H9 (cell line): ENCODE results near the gene SCYL3. TPM values are rescaled to one million over a fixed set of nuclear protein-coding genes. Genes with fewer than 3 reads are reported as not detected.

ENCODE experiments used
- DNase-seq: peaks from one replicate; pipeline ENCODE4 v3.0.0-alpha.2; 2017
- H2AFZ ChIP-seq: one replicate; pipeline ENCODE4 v1.6.1; 2013; ENCODE audit warnings: mild to moderate bottlenecking, low read length, control low read depth, moderate library complexity
- H2AK5ac ChIP-seq: 2 replicates; pipeline ENCODE4 v1.6.1; 2013; ENCODE audit warnings: low read length, control low read depth, mixed read lengths; ENCODE audit not compliant: insufficient read length
- H2BK120ac ChIP-seq: one replicate; pipeline ENCODE4 v1.6.1; 2013; ENCODE audit warnings: low read depth, mild to moderate bottlenecking, low read length, control low read depth, inconsistent platforms; ENCODE audit not compliant: poor library complexity, severe bottlenecking
- H2BK12ac ChIP-seq: 2 replicates; pipeline ENCODE4 v1.6.1; 2013; ENCODE audit warnings: low read length, control low read depth, mixed read lengths, low read depth; ENCODE audit not compliant: insufficient read length
- H2BK15ac ChIP-seq: 2 replicates; pipeline ENCODE4 v1.6.1; 2013; ENCODE audit warnings: low read depth, low read length, control low read depth
- H2BK20ac ChIP-seq: one replicate; pipeline ENCODE4 v1.6.1; 2013; ENCODE audit warnings: low read depth, mild to moderate bottlenecking, low read length, control low read depth, inconsistent platforms; ENCODE audit not compliant: poor library complexity, severe bottlenecking
- H2BK5ac ChIP-seq: 2 replicates; pipeline ENCODE4 v1.6.1; 2013; ENCODE audit warnings: low read length, control low read depth, mixed read lengths; ENCODE audit not compliant: insufficient read length
- H3K14ac ChIP-seq: 2 replicates; pipeline ENCODE4 v1.6.1; 2013; ENCODE audit warnings: low read length, control low read depth; ENCODE audit not compliant: insufficient read depth
- H3K18ac ChIP-seq: 2 replicates; pipeline ENCODE4 v1.6.1; 2013; ENCODE audit warnings: low read depth, mild to moderate bottlenecking, mixed read lengths, low read length, control low read depth; ENCODE audit not compliant: insufficient read length
- H3K23ac ChIP-seq: 2 replicates; pipeline ENCODE4 v1.6.1; 2013; ENCODE audit warnings: low read length, control low read depth, mixed read lengths, low read depth; ENCODE audit not compliant: insufficient read length
- H3K23me2 ChIP-seq: 2 replicates; pipeline ENCODE4 v1.6.1; 2013; ENCODE audit warnings: low read depth, mild to moderate bottlenecking, mixed read lengths, low read length, control low read depth; ENCODE audit not compliant: insufficient read length, poor library complexity, severe bottlenecking
- H3K27ac ChIP-seq: 2 replicates; pipeline ENCODE4 v1.5.1; 2013; ENCODE audit warnings: low read length, control low read depth, mixed read lengths, low read depth; ENCODE audit not compliant: insufficient read length
- H3K27me3 ChIP-seq: 2 replicates; pipeline ENCODE4 v1.6.1; 2013; ENCODE audit warnings: low read length, control low read depth, inconsistent platforms; ENCODE audit not compliant: insufficient read depth
- H3K4ac ChIP-seq: 2 replicates; pipeline ENCODE4 v1.6.1; 2013; ENCODE audit warnings: low read depth, mild to moderate bottlenecking, control low read depth, inconsistent platforms, low read length, moderate library complexity
- H3K4me1 ChIP-seq: 2 replicates; pipeline ENCODE4 v1.6.1; 2013; ENCODE audit warnings: low read length, control low read depth, inconsistent platforms; ENCODE audit not compliant: insufficient read depth
- H3K4me2 ChIP-seq: 2 replicates; pipeline ENCODE4 v1.6.1; 2013; ENCODE audit warnings: low read length, control low read depth, mixed read lengths; ENCODE audit not compliant: insufficient read length, insufficient read depth
- H3K56ac ChIP-seq: 2 replicates; pipeline ENCODE4 v1.6.1; 2013; ENCODE audit warnings: low read depth, mild to moderate bottlenecking, mixed read lengths, low read length, control low read depth; ENCODE audit not compliant: insufficient read length
- H3K79me1 ChIP-seq: 2 replicates; pipeline ENCODE4 v1.6.1; 2013; ENCODE audit warnings: low read depth, mild to moderate bottlenecking, moderate library complexity, low read length, control low read depth, inconsistent platforms; ENCODE audit not compliant: insufficient read depth, poor library complexity, severe bottlenecking
- H3K79me2 ChIP-seq: 2 replicates; pipeline ENCODE4 v1.6.1; 2013; ENCODE audit warnings: low read length, control low read depth, inconsistent platforms; ENCODE audit not compliant: insufficient read depth
- H3K9ac ChIP-seq: 2 replicates; pipeline ENCODE4 v1.6.1; 2013; ENCODE audit warnings: low read length, control low read depth, mixed read lengths; ENCODE audit not compliant: insufficient read length; ENCODE audit errors: extremely low read depth
- H3K9me3 ChIP-seq: one replicate; pipeline ENCODE4 v1.6.1; 2013; ENCODE audit warnings: low read depth, low read length, inconsistent platforms; ENCODE audit not compliant: control insufficient read depth
- H3T11ph ChIP-seq: one replicate; pipeline ENCODE4 v1.6.1; 2013; ENCODE audit warnings: mild to moderate bottlenecking, low read length, control low read depth, inconsistent platforms
- H4K20me1 ChIP-seq: one replicate; pipeline ENCODE4 v1.6.1; 2013; ENCODE audit not compliant: control insufficient read depth, insufficient read length, insufficient read depth
- H4K5ac ChIP-seq: 2 replicates; pipeline ENCODE4 v1.6.1; 2013; ENCODE audit warnings: low read depth, mild to moderate bottlenecking, mixed read lengths, low read length, control low read depth; ENCODE audit not compliant: insufficient read length
- H4K8ac ChIP-seq: replicated peaks from 2 replicates; pipeline ENCODE4 v1.6.1; 2013; ENCODE audit warnings: low read length, control low read depth, mixed read lengths, low read depth; ENCODE audit not compliant: insufficient read length
- H4K91ac ChIP-seq: 2 replicates; pipeline ENCODE4 v1.6.1; 2013; ENCODE audit warnings: low read depth, mild to moderate bottlenecking, moderate library complexity, mixed read lengths, low read length, control low read depth; ENCODE audit not compliant: insufficient read length
- H3K27ac Mint-ChIP-seq, 3 experiments: 2 replicates in 2 of 3; 3 replicates in 1 of 3; pipeline ENCODE4 v1.8.0; 2020 to 2021; ENCODE audit warnings: mixed read lengths in 3 of 3, mild to moderate bottlenecking in 1 of 3, moderate library complexity in 1 of 3
- H3K27me3 Mint-ChIP-seq: 2 replicates; pipeline ENCODE4 v1.8.0; 2021; ENCODE audit warnings: low read depth, mild to moderate bottlenecking, moderate library complexity, mixed read lengths
- H3K36me3 Mint-ChIP-seq, 3 experiments: 2 replicates in 2 of 3; 3 replicates in 1 of 3; pipeline ENCODE4 v1.8.0; 2020 to 2021; ENCODE audit warnings: low read depth in 3 of 3, mixed read lengths in 3 of 3; ENCODE audit not compliant: insufficient read depth in 1 of 3
- H3K4me1 Mint-ChIP-seq, 2 experiments: 2 replicates each; pipeline ENCODE4 v1.8.0; 2020; ENCODE audit warnings: mixed read lengths in 2 of 2
- H3K4me3 Mint-ChIP-seq, 2 experiments: 2 replicates in 1 of 2; 3 replicates in 1 of 2; pipeline ENCODE4 v1.8.0; 2020 to 2021; ENCODE audit warnings: mild to moderate bottlenecking in 2 of 2, mixed read lengths in 2 of 2, moderate library complexity in 1 of 2
- H3K9me3 Mint-ChIP-seq, 2 experiments: 2 replicates in 1 of 2; 3 replicates in 1 of 2; pipeline ENCODE4 v1.8.0; 2020; ENCODE audit warnings: mild to moderate bottlenecking in 2 of 2, mixed read lengths in 2 of 2, moderate library complexity in 1 of 2
- total RNA-seq: library from RNA; stranded (reverse); gene quantifications from 2 replicates; pipeline ENCODE4 v1.2.1, GENCODE V29; 2021
- TF ChIP-seq, protein P1 (sequence below): fragments of 200-600 bp; sonication (generic); conservative IDR thresholded peaks from 3 replicates; pipeline ENCODE4 v1.8.0; 2021; ENCODE audit warnings: antibody characterized with exemption, mild to moderate bottlenecking

Gene SCYL3
- total RNA-seq, 1 experiment from 2014 or later, result 3.9 TPM

DNA sequence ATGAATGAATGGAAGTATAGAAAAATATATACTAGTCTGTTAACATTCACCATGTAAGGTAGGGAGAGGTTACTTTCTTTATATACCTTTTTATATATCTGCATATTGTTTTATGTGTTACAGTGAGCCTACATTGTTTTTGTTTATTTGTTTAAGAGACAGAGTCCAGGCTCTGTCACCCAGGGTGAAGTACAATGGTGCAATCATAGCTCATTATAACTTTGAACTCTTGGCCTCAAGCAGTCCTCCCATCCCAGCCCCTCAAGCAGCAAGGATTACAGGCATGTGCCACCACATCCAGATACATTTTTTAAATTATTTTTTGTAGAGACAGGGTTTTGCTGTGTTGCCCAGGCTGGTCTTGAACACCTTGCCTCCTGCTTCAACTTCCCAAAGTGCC is 7.4 kb upstream of the SCYL3 start:
- Histone ChIP-seq H3K4ac (no peak overlapping the region), H3K23me2 (no peaks in the 10 kb centered on the region), H3K14ac (no peak overlapping the region), H2BK120ac (no peak overlapping the region), H3K56ac (no peak overlapping the region), H4K8ac (no peak overlapping the region), H2AFZ (no peak overlapping the region), H3K79me2 (no peaks in the 10 kb centered on the region), H4K91ac (no peak overlapping the region), H4K5ac (no peak overlapping the region), H3T11ph (no peak overlapping the region), H3K9me3 (no peaks in the 10 kb centered on the region), H3K27me3 (no peaks in the 10 kb centered on the region), H4K20me1 (no peaks in the 10 kb centered on the region), H3K18ac (no peak overlapping the region), H3K4me2 (no peak overlapping the region), H2BK20ac (no peak overlapping the region), H2BK15ac (no peak overlapping the region), H2AK5ac (no peak overlapping the region), H3K23ac (no peak overlapping the region), H3K9ac (no peak overlapping the region), H2BK12ac (no peak overlapping the region), H3K27ac (no peak overlapping the region), H3K4me1 (no peaks in the 10 kb centered on the region; the same call in 1 of the 2 replicates), H2BK5ac (no peak overlapping the region), H3K79me1 (no peaks in the 10 kb centered on the region)
- Mint-ChIP-seq H3K4me1 (peaks cover 17 to 26% of the 10 kb centered on the region in 2 experiments), H3K27ac (no peak overlapping the region), H3K36me3 (no peaks in the 10 kb centered on the region), H3K27me3 (no peaks in the 10 kb centered on the region; the same call in 1 of the 2 replicates), H3K4me3 (no peak overlapping the region), H3K9me3 (peaks cover 0 to 2% of the 10 kb centered on the region in 2 experiments; a peak in 1 of 5 replicates)
- DNase-seq, result no peak
- TF ChIP-seq, protein P1, sequence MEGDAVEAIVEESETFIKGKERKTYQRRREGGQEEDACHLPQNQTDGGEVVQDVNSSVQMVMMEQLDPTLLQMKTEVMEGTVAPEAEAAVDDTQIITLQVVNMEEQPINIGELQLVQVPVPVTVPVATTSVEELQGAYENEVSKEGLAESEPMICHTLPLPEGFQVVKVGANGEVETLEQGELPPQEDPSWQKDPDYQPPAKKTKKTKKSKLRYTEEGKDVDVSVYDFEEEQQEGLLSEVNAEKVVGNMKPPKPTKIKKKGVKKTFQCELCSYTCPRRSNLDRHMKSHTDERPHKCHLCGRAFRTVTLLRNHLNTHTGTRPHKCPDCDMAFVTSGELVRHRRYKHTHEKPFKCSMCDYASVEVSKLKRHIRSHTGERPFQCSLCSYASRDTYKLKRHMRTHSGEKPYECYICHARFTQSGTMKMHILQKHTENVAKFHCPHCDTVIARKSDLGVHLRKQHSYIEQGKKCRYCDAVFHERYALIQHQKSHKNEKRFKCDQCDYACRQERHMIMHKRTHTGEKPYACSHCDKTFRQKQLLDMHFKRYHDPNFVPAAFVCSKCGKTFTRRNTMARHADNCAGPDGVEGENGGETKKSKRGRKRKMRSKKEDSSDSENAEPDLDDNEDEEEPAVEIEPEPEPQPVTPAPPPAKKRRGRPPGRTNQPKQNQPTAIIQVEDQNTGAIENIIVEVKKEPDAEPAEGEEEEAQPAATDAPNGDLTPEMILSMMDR, result no peak
